Measurements from ENCODE around the gene GBF1.

GBF1 gene

DNA sequence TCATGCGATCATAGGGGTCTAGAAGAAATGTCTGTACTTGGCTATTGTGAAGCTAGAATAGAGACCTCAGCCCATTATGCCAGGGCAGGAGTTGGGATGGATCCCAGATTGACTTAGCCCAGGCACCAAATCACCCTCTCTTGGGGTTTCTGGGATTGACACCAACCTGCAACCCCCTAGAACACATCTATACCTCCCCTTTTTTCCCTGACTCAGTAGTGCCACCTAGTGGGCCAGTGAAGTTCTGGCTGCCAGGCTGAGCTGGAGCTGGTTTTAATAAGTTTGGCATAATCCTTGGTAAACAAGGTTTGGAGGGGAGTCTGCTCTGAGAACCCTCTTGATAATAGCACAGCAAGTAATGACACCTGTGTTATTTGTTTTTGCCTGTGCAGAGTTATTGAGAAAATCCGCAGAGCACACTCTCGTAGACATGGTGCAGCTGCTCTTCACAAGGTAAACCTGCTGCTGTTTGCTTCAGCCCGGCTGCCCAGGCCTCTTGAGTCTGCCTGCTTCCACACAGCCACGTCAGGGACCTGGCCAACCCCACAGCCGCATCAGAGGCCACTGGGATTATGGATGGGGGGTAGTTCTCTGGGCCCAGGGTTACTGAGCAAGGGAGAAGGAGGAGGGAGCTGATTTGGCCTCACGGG lies 106.9 kb downstream of the GBF1 start:
- peak; percentile 51 for DNase-seq (ENCODE audit: low read depth)

DNA sequence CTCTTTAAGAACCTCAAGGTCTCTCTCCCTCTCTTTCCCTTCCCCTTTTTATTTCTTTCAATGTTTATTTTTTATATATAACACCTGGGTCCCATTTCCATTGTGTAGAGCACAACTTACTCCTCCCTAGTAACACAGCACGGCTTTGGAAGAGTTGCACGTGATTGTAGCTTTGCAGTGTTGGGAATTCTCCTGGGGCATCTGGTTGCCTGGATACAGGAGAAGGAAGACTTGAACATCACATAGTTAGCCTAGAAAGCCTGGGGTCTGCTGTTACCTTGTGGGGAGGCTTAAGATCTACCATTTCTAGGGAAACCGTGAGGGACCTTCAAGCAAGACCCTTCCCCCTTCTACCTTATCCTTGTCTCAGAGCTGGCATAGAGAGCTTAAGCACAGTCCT lies 109.1 kb downstream of the GBF1 start:
- DNase-seq (ENCODE audit: low read depth), result no peak

- DNase-seq (ENCODE audit: low read depth), result no peak
Measured at GRCh38 chr10:102358712-102359382, 113.5 kb downstream of the GBF1 start.

- no peak for DNase-seq (ENCODE audit: low read depth)
Measured at GRCh38 chr10:102367441-102367840, 122.1 kb downstream of the GBF1 start.

DNA sequence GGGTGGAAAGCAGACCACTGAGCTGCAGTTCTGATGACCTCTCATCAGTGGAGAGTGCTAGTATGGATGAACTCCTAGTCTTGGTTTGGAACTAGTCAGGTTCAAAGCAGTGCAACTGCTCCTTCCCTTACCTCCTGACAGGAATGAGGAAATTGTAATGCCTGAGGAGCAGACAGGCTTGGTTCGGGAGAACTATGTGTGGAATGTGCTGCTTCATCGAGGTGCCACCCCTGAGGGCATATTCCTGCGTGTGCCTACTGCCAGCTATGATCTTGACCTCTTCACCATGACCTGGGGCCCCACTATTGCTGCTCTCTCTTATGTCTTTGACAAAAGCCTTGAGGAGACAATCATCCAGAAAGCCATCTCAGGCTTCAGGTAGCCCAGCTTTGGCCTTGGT lies 122.7 kb downstream of the GBF1 start:
- DNase-seq (ENCODE audit: low read depth), result no peak

- DNase-seq (ENCODE audit: low read depth), result no peak
Measured at GRCh38 chr10:102371295-102371694, 126.0 kb downstream of the GBF1 start.

GRCh38 chr10:102375250-102375649 lies 129.9 kb downstream of the GBF1 start:
- no peak for DNase-seq (ENCODE audit: low read depth)

DNA sequence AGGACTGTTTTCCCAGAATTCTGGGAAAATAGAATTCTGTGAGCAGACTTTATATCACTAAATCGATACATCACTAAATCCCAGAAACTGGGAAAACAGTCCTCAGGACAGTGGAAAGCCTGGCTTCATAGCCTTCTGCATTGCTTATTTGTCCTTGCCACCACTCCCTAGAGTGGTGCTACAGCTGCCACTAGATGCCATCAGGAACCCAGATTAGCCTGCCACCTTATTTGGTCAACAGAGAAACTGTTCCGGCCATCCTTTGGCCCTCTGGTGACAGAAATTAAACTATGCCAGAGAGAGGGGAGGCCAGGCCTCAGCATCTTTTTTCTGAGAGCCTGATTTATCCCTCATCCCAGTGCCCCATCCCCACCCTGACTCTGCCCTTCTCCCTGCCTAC lies 130.5 kb downstream of the GBF1 start:
- no peak for DNase-seq (ENCODE audit: low read depth)

DNA sequence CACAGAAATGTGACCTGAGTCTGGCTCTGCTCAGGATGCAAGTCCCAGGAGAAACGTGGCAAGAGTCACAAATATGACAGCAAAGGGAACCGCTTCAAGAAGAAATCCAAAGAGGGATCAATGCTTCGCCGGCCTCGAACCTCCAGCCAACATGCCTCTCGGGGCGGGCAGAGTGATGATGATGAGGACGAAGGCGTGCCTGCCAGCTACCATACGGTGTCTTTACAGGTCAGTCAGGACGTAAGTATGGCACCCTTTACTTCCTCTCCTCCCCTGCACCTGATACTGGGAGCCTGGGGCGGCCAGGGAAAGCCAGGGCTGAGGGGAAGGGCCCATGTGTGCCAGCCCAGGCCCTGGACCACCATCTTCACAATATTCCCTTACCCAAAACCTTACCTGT lies 131.6 kb downstream of the GBF1 start:
- DNase-seq (ENCODE audit: low read depth), result no peak

DNA sequence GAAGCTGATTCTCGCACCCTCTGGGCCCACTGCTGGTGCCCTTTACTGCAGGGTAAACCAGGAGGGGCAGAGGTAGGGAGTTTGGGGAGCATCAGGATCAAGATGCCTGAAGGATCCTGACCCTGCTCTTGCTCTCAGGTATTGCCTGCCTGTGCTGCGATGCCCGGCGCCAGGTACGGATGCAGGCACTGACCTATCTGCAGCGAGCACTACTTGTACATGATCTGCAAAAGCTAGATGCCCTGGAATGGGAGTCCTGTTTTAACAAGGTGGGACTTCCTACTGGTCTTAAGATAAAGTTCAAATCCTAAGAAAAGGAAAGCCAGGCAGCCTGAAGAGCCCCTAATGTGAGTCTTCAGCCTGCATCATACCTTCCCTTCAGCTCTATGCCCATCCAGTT lies 134.1 kb downstream of the GBF1 start:
- DNase-seq (ENCODE audit: low read depth), result no peak

DNA sequence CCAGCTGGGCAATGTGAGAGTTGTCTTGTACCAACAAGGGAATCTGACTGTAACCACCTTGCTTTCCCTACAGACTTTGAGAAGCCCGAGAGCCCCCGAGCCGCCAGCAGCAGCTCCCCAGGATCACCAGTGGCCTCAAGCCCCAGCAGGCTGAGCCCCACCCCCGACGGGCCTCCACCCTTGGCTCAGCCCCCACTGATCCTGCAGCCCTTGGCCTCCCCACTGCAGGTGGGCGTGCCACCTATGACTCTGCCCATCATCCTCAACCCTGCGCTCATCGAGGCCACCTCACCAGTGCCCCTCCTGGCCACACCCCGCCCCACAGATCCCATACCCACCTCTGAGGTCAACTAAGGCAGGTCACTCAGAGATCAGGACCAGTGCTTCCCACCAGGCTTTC lies 136.7 kb downstream of the GBF1 start:
- DNase-seq (ENCODE audit: low read depth), result no peak

DNA sequence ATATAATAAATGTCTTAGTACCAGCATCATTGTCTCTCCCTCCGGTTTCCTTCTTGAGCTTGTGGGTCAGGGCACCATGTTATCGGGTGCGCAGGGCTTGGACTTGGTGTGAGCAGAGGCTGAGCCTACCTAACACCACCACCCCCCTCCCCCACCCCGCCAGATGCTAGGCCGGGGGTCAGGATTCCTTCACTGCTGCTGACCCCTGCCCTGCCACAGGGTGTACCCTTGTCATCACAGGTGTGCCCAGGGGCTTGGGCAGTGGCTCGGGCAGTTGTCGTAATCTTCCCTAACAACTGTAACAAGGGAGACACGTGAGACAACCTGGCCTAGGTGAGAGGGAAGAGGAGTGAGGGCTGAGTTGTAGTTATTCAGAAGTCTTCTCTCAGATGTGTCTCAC lies 137.5 kb downstream of the GBF1 start:
- no peak for DNase-seq (ENCODE audit: low read depth)

- no peak for DNase-seq (ENCODE audit: low read depth)
Measured at GRCh38 chr10:102384053-102384452, 138.7 kb downstream of the GBF1 start.

- DNase-seq (ENCODE audit: low read depth), result no peak
Measured at GRCh38 chr10:102384606-102385429, 139.5 kb downstream of the GBF1 start.

GRCh38 chr10:102389894-102390293 lies 144.6 kb downstream of the GBF1 start:
- no peak for DNase-seq (ENCODE audit: low read depth)

- DNase-seq (ENCODE audit: low read depth), result no peak
Measured at GRCh38 chr10:102392306-102392705, 147.0 kb downstream of the GBF1 start.

DNA sequence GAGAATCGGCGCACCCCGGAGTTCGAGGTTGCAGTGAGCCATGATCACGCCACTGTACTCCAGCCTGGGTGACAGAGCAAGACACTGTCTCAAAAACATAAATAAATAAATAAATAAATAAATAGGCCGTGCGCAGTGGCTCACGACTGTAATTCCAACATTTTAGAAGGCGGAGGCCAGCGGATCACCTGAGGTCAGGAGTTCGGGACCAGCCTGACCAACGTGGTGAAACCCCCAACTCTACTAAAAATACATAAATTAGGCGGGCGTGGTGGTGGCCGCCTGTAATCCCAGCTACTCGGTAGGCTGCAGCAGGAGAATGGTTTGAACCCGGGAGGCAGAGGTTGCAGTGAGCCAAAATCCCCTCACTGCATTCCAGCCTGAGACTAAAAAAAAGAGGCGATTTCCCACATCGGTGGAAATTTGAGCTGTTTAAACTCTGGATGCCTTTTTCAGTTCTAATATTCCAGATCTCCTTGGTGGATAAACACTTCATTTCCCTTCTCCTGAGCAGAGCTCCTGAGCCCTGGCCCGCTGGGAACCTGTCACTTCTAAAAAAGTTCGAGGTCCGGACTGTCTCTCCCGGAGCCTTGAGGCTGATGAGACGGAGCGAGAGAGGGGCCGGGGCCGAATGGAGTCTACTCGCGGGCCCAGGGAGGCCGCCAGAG lies 148.2 kb downstream of the GBF1 start:
- DNase-seq (ENCODE audit: low read depth), result no peak

DNA sequence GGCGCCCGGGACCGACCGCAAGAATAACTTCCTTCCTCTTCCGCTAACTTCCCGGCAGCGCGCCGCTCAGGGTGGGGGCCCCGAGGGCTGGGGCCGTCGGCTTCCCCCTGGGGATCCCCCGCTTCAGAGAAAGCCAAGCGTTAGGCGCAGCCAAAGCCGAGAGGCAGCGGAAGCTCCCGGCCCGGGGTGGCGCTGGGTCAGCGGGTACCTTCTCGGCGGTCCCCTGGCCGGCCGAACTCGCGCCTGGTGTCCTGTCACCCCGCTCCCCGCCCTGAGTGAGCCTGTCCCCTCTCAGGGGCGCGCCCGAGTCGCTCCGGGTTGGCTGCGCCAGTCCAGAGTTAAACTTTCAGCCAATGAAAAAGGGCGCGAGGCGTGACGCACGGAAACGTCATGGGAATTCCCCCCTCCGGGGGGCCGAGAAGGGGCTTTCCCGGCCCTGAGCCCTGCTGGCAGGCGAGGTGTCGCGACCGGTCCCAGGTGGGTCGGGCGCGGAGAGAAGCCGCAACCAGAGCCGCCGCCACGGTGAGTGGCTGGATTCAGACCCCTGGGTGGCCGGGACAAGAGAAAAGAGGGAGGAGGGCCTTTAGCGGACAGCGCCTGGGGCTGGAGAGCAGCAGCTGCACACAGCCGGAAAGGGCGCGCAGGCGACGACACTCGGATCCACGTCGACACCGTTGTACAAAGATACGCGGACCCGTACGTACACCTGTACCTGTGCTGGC lies 148.9 kb downstream of the GBF1 start:
- DNase-seq (ENCODE audit: low read depth), result peak; percentile 98

DNA sequence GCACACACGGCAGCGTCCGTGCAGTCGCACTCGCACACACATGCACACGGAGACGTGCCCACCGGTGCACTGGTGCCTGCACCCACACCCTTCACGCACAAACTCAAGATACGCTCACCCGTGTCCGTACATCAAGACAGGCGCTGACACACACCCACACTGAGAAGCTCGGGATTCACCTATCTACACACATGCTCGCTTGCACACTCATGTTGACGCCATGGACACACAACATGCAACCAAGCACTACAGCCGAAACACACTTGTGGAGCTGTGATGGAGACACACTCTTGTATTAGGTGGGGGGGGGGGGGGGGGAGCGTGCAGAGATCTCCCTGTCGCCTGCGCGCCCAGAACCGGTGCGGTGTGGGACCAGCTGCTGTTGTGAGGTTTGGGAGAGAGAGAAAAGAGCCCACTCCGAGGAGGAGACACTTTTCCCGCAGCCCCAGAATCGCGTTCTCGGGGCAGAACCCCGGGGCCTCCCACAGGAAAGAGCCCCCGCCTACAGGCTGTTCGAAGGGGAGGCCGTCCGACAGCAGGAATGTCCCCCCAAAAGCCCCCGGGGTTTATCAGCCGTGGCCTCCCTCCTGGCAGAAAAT lies 149.6 kb downstream of the GBF1 start:
- peak; percentile 58 for DNase-seq (ENCODE audit: low read depth)

DNA sequence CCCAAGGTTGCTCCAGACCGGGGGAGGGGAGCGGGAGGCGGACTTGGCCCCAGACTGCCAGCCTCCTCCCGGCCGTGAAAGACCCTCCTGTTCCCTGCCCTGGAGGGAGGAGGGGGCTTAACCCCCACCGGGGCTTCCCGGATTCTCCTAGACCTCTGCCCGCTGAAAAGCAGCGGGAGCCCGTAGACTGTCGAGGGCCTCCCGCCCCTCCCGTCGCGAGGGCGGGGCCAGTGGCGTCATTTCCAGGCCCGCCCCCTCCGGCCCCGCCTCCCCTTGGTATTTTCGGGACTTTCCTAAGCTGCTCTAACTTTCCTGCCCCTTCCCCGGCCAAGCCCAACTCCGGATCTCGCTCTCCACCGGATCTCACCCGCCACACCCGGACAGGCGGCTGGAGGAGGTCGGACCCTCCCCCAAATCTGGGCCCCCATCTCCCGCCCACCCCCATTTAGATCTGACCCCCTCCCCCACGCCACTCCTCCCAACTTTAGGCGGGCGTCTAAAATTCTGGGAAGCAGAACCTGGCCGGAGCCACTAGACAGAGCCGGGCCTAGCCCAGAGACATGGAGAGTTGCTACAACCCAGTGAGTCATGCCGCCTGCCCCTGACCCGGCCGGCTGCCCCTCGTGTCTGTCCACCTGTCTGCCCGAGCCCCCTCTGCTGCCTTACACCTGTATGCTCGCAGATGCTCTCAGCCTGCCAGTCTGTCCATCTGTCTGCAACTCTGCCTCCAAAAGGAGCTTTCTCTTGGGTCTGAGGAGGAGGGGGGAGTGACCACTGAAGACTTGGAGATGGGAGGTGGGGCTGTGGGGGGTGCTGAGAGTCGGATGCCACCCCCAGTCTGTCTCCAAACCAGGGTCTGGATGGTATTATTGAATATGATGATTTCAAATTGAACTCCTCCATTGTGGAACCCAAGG lies 150.3 kb downstream of the GBF1 start, which contains the start of gene NFKB2:
TSS of gene NFKB2 (plus strand) at position 306 of the 917 bp plus-strand sequence. CDS start at position 561, 255 bp downstream.
- peak; percentile 91 for DNase-seq (ENCODE audit: low read depth)
